Bronchial epithelial cell (primary cell): ENCODE results near the gene OR7C2. TPM values are rescaled to one million over a fixed set of nuclear protein-coding genes. Genes with fewer than 3 reads are reported as not detected.

Experiments used
- DNase-seq: peaks from one replicate; pipeline ENCODE4 v3.0.0-alpha.2; 2010; ENCODE audit warnings: low read depth
- FAIRE-seq: peaks from 2 replicates; lab custom pipeline; 2011; peaks lifted over from hg19 to GRCh38; lab: Jason Lieb, UNC
- H3K27me3 ChIP-seq: 2 replicates; pipeline ENCODE4 v1.5.1; 2011; ENCODE audit warnings: low read length; ENCODE audit not compliant: control insufficient read depth, insufficient read depth
- H3K36me3 ChIP-seq: 2 replicates; pipeline ENCODE4 v1.5.1; 2011; ENCODE audit warnings: low read length; ENCODE audit not compliant: control insufficient read depth, insufficient read depth
- H3K4me3 ChIP-seq: 2 replicates; pipeline ENCODE4 v1.5.1; 2011; ENCODE audit warnings: mild to moderate bottlenecking, low read depth, low read length, control low read depth
- total RNA-seq: library from RNA; depleted of rRNA; stranded (reverse); fragments of >200 nt; gene quantifications from 2 replicates; pipeline ENCODE4 v1.2.1, GENCODE V29; 2014
- TF ChIP-seq, protein P1 (sequence below): IDR thresholded peaks from 2 replicates; pipeline ENCODE4 v1.5.1; 2011; ENCODE audit warnings: mild to moderate bottlenecking, moderate library complexity, low read length, control low read depth, inconsistent platforms; ENCODE audit not compliant: insufficient read depth, severe bottlenecking

Gene OR7C2
- total RNA-seq, 1 donor from 2014 or later: not detected

DNA sequence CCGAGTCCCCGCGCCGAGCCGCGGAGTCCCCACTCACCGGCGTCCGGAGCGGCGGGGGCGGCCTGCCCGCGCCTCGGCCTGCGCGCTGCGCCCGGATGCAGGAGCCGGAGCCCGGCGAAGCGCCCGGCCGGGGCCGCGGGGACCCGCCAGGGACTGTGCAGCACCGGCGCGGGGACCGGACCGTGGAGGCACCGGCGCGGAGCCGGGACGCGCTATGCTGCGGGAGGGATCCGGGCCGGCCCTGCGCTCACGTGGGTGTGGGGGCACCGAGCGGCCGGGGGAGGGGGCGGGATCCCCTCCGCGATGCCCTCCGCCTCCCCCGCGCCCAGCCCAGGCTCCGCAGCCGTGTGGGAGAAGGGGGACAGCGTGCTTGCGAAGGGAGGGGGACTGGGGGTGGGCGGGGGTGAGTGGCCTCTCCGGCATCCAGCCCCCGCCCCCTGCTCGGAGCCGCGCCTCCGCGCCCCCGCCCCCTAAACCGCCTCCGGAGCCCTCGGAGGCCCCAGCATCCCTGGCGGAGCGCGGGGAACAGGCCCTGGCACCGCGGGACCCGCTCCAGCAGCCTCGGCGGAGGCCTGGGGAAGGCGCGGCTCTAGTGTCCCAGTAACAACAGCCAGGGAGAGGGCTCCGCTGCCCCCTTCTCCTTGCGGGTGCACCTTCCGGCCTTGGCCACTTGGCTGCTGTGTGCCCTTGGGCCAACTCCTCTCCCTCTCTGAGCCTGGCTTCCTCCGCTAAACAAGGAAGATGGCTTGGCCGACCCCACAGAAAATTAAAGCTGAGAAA is 38.4 kb downstream of the OR7C2 start, which contains the start of gene SLC1A6:
TSS of gene SLC1A6 (minus strand) at position 389 of the 780 bp plus-strand sequence. CDS start 6,954 bp downstream, outside the sequence.
- no peak for FAIRE-seq
- TF ChIP-seq, protein P1, sequence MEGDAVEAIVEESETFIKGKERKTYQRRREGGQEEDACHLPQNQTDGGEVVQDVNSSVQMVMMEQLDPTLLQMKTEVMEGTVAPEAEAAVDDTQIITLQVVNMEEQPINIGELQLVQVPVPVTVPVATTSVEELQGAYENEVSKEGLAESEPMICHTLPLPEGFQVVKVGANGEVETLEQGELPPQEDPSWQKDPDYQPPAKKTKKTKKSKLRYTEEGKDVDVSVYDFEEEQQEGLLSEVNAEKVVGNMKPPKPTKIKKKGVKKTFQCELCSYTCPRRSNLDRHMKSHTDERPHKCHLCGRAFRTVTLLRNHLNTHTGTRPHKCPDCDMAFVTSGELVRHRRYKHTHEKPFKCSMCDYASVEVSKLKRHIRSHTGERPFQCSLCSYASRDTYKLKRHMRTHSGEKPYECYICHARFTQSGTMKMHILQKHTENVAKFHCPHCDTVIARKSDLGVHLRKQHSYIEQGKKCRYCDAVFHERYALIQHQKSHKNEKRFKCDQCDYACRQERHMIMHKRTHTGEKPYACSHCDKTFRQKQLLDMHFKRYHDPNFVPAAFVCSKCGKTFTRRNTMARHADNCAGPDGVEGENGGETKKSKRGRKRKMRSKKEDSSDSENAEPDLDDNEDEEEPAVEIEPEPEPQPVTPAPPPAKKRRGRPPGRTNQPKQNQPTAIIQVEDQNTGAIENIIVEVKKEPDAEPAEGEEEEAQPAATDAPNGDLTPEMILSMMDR: no peak
- H3K27me3 ChIP-seq: peaks cover 2% of the 10 kb centered on the region
- H3K4me3 ChIP-seq: no peak within 1 kb of the TSS
- no peaks in the 10 kb centered on the region for H3K36me3 ChIP-seq
- DNase-seq: no peak

DNA sequence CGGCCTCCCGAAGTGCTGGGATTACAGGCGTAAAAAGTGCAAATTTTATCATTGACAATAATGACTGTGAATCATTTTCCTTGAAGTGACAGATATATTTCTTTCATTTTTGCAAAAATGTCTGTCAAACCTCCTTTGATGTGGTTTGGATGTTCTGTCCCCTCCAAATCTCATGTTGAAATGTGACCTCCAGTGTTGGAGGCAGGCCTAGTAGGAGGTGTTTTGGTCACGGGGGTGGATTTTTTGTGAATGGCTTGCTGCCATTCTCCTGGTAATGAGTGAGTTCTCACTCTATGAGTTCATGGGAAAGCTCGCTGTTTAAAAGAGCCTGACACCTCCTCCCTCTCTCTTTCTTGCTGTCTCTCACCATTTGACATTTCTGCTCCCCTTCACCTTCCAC is 43.8 kb downstream of the OR7C2 start:
- DNase-seq (no peak), FAIRE-seq (no peak)
- TF ChIP-seq, protein P1: no peak
- Histone ChIP-seq H3K4me3 (no peak overlapping the region), H3K36me3 (no peaks in the 10 kb centered on the region), H3K27me3 (no peaks in the 10 kb centered on the region)

Other genes with a start within 250 kb of the OR7C2 start
- gene ADGRE2, start 162.9 kb upstream of the OR7C2 start, total RNA-seq: 0.26 and 0.38 TPM in 2 replicates
- not detected in 2 replicates for gene OR7A5, start 106.3 kb upstream of the OR7C2 start, total RNA-seq
- gene OR7C1, start 106.3 kb upstream of the OR7C2 start, total RNA-seq: under 0.01 TPM in 1 of 2 replicates, not detected in the other
- not detected in 2 replicates for gene OR7A10, start 92.6 kb upstream of the OR7C2 start, total RNA-seq
- not detected in 2 replicates for gene OR7A17, start 55.4 kb upstream of the OR7C2 start, total RNA-seq
- not detected in 2 replicates for gene SLC1A6, start 38.4 kb downstream of the OR7C2 start, total RNA-seq
- not detected in 2 replicates for gene CASP14, start 108.0 kb downstream of the OR7C2 start, total RNA-seq
- not detected in 2 replicates for gene OR1I1, start 140.7 kb downstream of the OR7C2 start, total RNA-seq
- 0.53 and 0.64 TPM in 2 replicates for gene SYDE1, start 165.9 kb downstream of the OR7C2 start, total RNA-seq